Measurements from ENCODE around the gene RAPGEF2.

RAPGEF2 gene

GRCh38 chr4:159134429-159134828, 31.6 kb downstream of the RAPGEF2 start:
- no peak for DNase-seq (ENCODE audit: low spot score)

- no peak for DNase-seq (ENCODE audit: low spot score)
These were observed 34.3 kb downstream of the RAPGEF2 start for GRCh38 chr4:159137176-159137575.

- no peak for DNase-seq (ENCODE audit: low spot score)
These were observed 35.6 kb downstream of the RAPGEF2 start for GRCh38 chr4:159138436-159138835.

- no peak for DNase-seq (ENCODE audit: low spot score)
These were observed 38.3 kb downstream of the RAPGEF2 start for GRCh38 chr4:159141193-159141592.

- peak; percentile 44 for DNase-seq (ENCODE audit: low spot score)
These were observed 39.4 kb downstream of the RAPGEF2 start for GRCh38 chr4:159142241-159142640.

GRCh38 chr4:159142681-159143384, 40.0 kb downstream of the RAPGEF2 start:
- DNase-seq (ENCODE audit: low spot score), result no peak

GRCh38 chr4:159143687-159144086, 40.8 kb downstream of the RAPGEF2 start:
- DNase-seq (ENCODE audit: low spot score), result peak; percentile 87

- DNase-seq (ENCODE audit: low spot score), result peak; percentile 53
These were observed 41.3 kb downstream of the RAPGEF2 start for GRCh38 chr4:159144112-159144694.

- no peak for DNase-seq (ENCODE audit: low spot score)
These were observed 42.6 kb downstream of the RAPGEF2 start for GRCh38 chr4:159145318-159145991.

GRCh38 chr4:159145992-159146330, 43.1 kb downstream of the RAPGEF2 start:
- DNase-seq (ENCODE audit: low spot score), result no peak

- DNase-seq (ENCODE audit: low spot score), result no peak
These were observed 43.6 kb downstream of the RAPGEF2 start for GRCh38 chr4:159146488-159146887.

GRCh38 chr4:159148441-159148840, 45.6 kb downstream of the RAPGEF2 start:
- no peak for DNase-seq (ENCODE audit: low spot score)

- DNase-seq (ENCODE audit: low spot score), result no peak
These were observed 46.8 kb downstream of the RAPGEF2 start for GRCh38 chr4:159149666-159150065.

- peak; percentile 75 for DNase-seq (ENCODE audit: low spot score)
These were observed 47.5 kb downstream of the RAPGEF2 start for GRCh38 chr4:159150396-159150795.

GRCh38 chr4:159150821-159151390, 48.0 kb downstream of the RAPGEF2 start:
- peak; percentile 74 for DNase-seq (ENCODE audit: low spot score)

- no peak for DNase-seq (ENCODE audit: low spot score)
These were observed 48.8 kb downstream of the RAPGEF2 start for GRCh38 chr4:159151689-159152088.

GRCh38 chr4:159152181-159152580, 49.3 kb downstream of the RAPGEF2 start:
- no peak for DNase-seq (ENCODE audit: low spot score)

GRCh38 chr4:159153669-159154068, 50.8 kb downstream of the RAPGEF2 start:
- no peak for DNase-seq (ENCODE audit: low spot score)

- no peak for DNase-seq (ENCODE audit: low spot score)
These were observed 52.2 kb downstream of the RAPGEF2 start for GRCh38 chr4:159155119-159155518.

- no peak for DNase-seq (ENCODE audit: low spot score)
These were observed 55.3 kb downstream of the RAPGEF2 start for GRCh38 chr4:159158083-159158617.

- DNase-seq (ENCODE audit: low spot score), result no peak
These were observed 56.1 kb downstream of the RAPGEF2 start for GRCh38 chr4:159158985-159159384.

- DNase-seq (ENCODE audit: low spot score), result no peak
These were observed 56.7 kb downstream of the RAPGEF2 start for GRCh38 chr4:159159611-159160010.

GRCh38 chr4:159160242-159160641, 57.4 kb downstream of the RAPGEF2 start:
- DNase-seq (ENCODE audit: low spot score), result no peak
